ENCODE measurements around the gene ITGB5. TPM values are rescaled to one million over a fixed set of nuclear protein-coding genes. Genes with fewer than 3 reads are reported as not detected.

Gene ITGB5
- total RNA-seq (2022; extraction: Qiagen RNA extraction): 415 to 464 TPM (median 456 TPM) in 5 replicates

GRCh38 chr3:124887177-124887931 lies at the start of gene ITGB5:
Gene ITGB5 (minus strand): TSS chr3:124887365. CDS start chr3:124887000, 365 bp downstream.

GRCh38 chr3:124934577-124934976 lies 47.4 kb upstream of the ITGB5 start, which contains the start of gene MUC13:
Gene MUC13 (minus strand): TSS chr3:124934751. CDS start chr3:124934712, 39 bp downstream.

GRCh38 chr3:124730129-124730940 lies 156.8 kb downstream of the ITGB5 start, which contains the start of gene UMPS:
Gene UMPS (plus strand): TSS chr3:124730452. CDS start chr3:124730472, 20 bp downstream.

Other genes starting within 250 kb of the ITGB5 start
- 44.8 to 53.9 TPM (median 48.7 TPM) in 5 replicates for gene UMPS, start 156.9 kb downstream of the ITGB5 start, total RNA-seq (2022; extraction: Qiagen RNA extraction)
- 6.5 to 8.6 TPM (median 7.6 TPM) in 5 replicates for gene MUC13, start 47.4 kb upstream of the ITGB5 start, total RNA-seq (2022; extraction: Qiagen RNA extraction)
- 10.9 to 19.8 TPM (median 16.9 TPM) in 5 replicates for gene HEG1, start 168.6 kb upstream of the ITGB5 start, total RNA-seq (2022; extraction: Qiagen RNA extraction)